Measurements from ENCODE around the gene WDR55.

DNA sequence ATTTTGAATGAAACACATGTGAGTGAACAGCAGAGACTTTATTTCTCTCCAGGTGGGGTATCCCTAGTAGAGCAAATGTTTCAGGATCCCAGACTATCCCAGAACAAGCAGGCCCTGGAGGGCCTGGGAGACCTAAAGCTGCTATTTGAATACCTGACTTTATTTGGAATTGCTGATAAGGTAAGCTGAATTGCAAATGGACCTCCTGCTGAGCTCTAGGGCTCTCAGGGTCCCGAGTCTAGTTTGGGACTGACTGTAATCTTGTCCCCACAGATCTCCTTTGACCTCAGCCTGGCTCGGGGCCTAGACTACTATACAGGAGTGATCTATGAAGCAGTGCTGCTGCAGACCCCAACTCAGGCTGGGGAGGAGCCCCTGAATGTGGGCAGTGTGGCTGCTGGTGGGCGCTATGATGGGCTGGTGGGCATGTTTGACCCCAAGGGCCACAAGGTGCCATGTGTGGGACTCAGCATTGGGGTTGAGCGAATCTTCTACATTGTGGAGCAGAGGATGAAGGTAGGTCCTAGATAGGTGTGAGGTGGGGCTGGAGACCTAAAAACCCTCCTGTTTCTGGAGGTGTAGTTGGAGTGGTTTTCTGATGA lies 32.3 kb downstream of the WDR55 start:
- TF ChIP-seq DPF2 (CRISPR knock-in tag; IDR thresholded peaks at IDR 0.05; ENCODE audit: borderline replicate concordance, low read depth) (no peak), NFE2 (CRISPR knock-in tag; IDR thresholded peaks at IDR 0.05) (no peak), FOXP1 (IDR thresholded peaks at IDR 0.05) (no peak), FOXP1 (CRISPR knock-in tag; IDR thresholded peaks at IDR 0.05) (no peak), DNMT1 (CRISPR knock-in tag; IDR thresholded peaks at IDR 0.05) (no peak), ZNF619 (CRISPR knock-in tag; IDR thresholded peaks at IDR 0.05) (no peak), PCBP2 (optimal IDR thresholded peaks at IDR 0.05; ENCODE audit: low read depth, low read length, poor library complexity, severe bottlenecking) (no peak)
- TF ChIP-seq, protein P1, sequence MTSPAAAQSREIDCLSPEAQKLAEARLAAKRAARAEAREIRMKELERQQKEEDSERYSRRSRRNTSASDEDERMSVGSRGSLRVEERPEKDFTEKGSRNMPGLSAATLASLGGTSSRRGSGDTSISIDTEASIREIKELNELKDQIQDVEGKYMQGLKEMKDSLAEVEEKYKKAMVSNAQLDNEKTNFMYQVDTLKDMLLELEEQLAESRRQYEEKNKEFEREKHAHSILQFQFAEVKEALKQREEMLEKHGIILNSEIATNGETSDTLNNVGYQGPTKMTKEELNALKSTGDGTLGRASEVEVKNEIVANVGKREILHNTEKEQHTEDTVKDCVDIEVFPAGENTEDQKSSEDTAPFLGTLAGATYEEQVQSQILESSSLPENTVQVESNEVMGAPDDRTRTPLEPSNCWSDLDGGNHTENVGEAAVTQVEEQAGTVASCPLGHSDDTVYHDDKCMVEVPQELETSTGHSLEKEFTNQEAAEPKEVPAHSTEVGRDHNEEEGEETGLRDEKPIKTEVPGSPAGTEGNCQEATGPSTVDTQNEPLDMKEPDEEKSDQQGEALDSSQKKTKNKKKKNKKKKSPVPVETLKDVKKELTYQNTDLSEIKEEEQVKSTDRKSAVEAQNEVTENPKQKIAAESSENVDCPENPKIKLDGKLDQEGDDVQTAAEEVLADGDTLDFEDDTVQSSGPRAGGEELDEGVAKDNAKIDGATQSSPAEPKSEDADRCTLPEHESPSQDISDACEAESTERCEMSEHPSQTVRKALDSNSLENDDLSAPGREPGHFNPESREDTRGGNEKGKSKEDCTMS (CRISPR knock-in tag; conservative IDR thresholded peaks at IDR 0.05): no peak
- TF ChIP-seq, protein P2, sequence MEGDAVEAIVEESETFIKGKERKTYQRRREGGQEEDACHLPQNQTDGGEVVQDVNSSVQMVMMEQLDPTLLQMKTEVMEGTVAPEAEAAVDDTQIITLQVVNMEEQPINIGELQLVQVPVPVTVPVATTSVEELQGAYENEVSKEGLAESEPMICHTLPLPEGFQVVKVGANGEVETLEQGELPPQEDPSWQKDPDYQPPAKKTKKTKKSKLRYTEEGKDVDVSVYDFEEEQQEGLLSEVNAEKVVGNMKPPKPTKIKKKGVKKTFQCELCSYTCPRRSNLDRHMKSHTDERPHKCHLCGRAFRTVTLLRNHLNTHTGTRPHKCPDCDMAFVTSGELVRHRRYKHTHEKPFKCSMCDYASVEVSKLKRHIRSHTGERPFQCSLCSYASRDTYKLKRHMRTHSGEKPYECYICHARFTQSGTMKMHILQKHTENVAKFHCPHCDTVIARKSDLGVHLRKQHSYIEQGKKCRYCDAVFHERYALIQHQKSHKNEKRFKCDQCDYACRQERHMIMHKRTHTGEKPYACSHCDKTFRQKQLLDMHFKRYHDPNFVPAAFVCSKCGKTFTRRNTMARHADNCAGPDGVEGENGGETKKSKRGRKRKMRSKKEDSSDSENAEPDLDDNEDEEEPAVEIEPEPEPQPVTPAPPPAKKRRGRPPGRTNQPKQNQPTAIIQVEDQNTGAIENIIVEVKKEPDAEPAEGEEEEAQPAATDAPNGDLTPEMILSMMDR (CRISPR knock-in tag; IDR thresholded peaks at IDR 0.05): no peak
- TF ChIP-seq, protein P3, sequence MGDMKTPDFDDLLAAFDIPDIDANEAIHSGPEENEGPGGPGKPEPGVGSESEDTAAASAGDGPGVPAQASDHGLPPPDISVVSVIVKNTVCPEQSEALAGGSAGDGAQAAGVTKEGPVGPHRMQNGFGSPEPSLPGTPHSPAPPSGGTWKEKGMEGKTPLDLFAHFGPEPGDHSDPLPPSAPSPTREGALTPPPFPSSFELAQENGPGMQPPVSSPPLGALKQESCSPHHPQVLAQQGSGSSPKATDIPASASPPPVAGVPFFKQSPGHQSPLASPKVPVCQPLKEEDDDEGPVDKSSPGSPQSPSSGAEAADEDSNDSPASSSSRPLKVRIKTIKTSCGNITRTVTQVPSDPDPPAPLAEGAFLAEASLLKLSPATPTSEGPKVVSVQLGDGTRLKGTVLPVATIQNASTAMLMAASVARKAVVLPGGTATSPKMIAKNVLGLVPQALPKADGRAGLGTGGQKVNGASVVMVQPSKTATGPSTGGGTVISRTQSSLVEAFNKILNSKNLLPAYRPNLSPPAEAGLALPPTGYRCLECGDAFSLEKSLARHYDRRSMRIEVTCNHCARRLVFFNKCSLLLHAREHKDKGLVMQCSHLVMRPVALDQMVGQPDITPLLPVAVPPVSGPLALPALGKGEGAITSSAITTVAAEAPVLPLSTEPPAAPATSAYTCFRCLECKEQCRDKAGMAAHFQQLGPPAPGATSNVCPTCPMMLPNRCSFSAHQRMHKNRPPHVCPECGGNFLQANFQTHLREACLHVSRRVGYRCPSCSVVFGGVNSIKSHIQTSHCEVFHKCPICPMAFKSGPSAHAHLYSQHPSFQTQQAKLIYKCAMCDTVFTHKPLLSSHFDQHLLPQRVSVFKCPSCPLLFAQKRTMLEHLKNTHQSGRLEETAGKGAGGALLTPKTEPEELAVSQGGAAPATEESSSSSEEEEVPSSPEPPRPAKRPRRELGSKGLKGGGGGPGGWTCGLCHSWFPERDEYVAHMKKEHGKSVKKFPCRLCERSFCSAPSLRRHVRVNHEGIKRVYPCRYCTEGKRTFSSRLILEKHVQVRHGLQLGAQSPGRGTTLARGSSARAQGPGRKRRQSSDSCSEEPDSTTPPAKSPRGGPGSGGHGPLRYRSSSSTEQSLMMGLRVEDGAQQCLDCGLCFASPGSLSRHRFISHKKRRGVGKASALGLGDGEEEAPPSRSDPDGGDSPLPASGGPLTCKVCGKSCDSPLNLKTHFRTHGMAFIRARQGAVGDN (CRISPR knock-in tag; IDR thresholded peaks at IDR 0.05): no peak
- TF ChIP-seq, protein P4, sequence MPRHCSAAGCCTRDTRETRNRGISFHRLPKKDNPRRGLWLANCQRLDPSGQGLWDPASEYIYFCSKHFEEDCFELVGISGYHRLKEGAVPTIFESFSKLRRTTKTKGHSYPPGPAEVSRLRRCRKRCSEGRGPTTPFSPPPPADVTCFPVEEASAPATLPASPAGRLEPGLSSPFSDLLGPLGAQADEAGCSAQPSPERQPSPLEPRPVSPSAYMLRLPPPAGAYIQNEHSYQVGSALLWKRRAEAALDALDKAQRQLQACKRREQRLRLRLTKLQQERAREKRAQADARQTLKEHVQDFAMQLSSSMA (CRISPR knock-in tag; IDR thresholded peaks at IDR 0.05): no peak
- TF ChIP-seq, protein P5, sequence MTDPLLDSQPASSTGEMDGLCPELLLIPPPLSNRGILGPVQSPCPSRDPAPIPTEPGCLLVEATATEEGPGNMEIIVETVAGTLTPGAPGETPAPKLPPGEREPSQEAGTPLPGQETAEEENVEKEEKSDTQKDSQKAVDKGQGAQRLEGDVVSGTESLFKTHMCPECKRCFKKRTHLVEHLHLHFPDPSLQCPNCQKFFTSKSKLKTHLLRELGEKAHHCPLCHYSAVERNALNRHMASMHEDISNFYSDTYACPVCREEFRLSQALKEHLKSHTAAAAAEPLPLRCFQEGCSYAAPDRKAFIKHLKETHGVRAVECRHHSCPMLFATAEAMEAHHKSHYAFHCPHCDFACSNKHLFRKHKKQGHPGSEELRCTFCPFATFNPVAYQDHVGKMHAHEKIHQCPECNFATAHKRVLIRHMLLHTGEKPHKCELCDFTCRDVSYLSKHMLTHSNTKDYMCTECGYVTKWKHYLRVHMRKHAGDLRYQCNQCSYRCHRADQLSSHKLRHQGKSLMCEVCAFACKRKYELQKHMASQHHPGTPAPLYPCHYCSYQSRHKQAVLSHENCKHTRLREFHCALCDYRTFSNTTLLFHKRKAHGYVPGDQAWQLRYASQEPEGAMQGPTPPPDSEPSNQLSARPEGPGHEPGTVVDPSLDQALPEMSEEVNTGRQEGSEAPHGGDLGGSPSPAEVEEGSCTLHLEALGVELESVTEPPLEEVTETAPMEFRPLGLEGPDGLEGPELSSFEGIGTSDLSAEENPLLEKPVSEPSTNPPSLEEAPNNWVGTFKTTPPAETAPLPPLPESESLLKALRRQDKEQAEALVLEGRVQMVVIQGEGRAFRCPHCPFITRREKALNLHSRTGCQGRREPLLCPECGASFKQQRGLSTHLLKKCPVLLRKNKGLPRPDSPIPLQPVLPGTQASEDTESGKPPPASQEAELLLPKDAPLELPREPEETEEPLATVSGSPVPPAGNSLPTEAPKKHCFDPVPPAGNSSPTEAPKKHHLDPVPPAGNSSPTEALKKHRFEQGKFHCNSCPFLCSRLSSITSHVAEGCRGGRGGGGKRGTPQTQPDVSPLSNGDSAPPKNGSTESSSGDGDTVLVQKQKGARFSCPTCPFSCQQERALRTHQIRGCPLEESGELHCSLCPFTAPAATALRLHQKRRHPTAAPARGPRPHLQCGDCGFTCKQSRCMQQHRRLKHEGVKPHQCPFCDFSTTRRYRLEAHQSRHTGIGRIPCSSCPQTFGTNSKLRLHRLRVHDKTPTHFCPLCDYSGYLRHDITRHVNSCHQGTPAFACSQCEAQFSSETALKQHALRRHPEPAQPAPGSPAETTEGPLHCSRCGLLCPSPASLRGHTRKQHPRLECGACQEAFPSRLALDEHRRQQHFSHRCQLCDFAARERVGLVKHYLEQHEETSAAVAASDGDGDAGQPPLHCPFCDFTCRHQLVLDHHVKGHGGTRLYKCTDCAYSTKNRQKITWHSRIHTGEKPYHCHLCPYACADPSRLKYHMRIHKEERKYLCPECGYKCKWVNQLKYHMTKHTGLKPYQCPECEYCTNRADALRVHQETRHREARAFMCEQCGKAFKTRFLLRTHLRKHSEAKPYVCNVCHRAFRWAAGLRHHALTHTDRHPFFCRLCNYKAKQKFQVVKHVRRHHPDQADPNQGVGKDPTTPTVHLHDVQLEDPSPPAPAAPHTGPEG (CRISPR knock-in tag; IDR thresholded peaks at IDR 0.05): no peak

All from HepG2 (cell line).